Left lung (tissue), 10 donors: ENCODE measurements around the gene STK33. TPM values are rescaled to one million over a fixed set of nuclear protein-coding genes. Genes with fewer than 3 reads are reported as not detected.
A peak's percentile ranks its signal among the peaks of the same experiment; 100 is the strongest.

ENCODE experiments used
- ATAC-seq: fragments of 200-7000 bp; cut with Tn5 transposase; one replicate; pipeline ENCODE4 v1.9.1; 2020; ENCODE audit warnings: moderate library complexity
- DNase-seq, 4 donors: peaks; one replicate each; pipeline ENCODE4 v3.0.0-alpha.2; 2013 to 2020
- H3K27ac ChIP-seq, 2 donors: fragments of 200-600 bp; sonication (generic) in 1 of 2; one replicate each; pipeline versions ENCODE4 v1.5.0 to v1.8.0; 2020 to 2021
- H3K27me3 ChIP-seq, 2 donors: fragments of 200-600 bp; sonication (generic) in 1 of 2; one replicate each; pipeline versions ENCODE4 v1.5.0 to v1.8.0; 2020 to 2021
- H3K36me3 ChIP-seq, 2 donors: fragments of 200-600 bp; sonication (generic) in 1 of 2; one replicate each; pipeline versions ENCODE4 v1.5.0 to v1.8.0; 2020 to 2021
- H3K4me1 ChIP-seq, 2 donors: fragments of 200-600 bp; one replicate each; pipeline ENCODE4 v1.8.0; 2021
- H3K4me3 ChIP-seq, 2 donors: fragments of 200-600 bp; sonication (generic) in 1 of 2; one replicate each; pipeline versions ENCODE4 v1.5.0 to v1.8.0; 2020 to 2021; ENCODE audit warnings: mild to moderate bottlenecking in 1 of 2
- H3K9me3 ChIP-seq, 2 donors: fragments of 200-600 bp; sonication (generic) in 1 of 2; one replicate each; pipeline versions ENCODE4 v1.5.0 to v1.8.0; 2020 to 2021
- CTCF ChIP-seq, 2 donors: fragments of 200-600 bp; sonication (generic) in 1 of 2; IDR thresholded peaks; one replicate each; pipeline versions ENCODE4 v1.5.0 to v1.8.0; 2021; ENCODE audit warnings: antibody characterized with exemption in 2 of 2
- intact Hi-C, 2 donors: fragments of 100-400 bp; cut with DNase I; formaldehyde crosslinking; loops; one replicate each; pipeline versions ENCODE4 v1.11.2 to v1.14.2; 2022
- polyA plus RNA-seq, 6 donors: library from polyadenylated mRNA; unstranded; fragments of 120-200 nt; gene quantifications; one replicate each; pipeline ENCODE4 v1.2.1, GENCODE V29; 2013; ENCODE audit not compliant: insufficient read length in 6 of 6
- total RNA-seq, 2 donors: library from RNA; stranded (reverse); fragmentation: NEBNext Ultra II Directional; extraction: Animal tissue kit (Norgen Biotek cat#: 25700); gene quantifications; one replicate each; pipeline ENCODE4 v1.2.1, GENCODE V29; 2021
- donor health status: DM: no; HTN: yes; CAD: no.
- donor health status: DM: no; HTN: no; CAD: no.

Gene STK33
- total and polyA plus RNA-seq, 8 donors: 16.6 to 31.0 (median 24.0) TPM

- Histone ChIP-seq H3K27ac (no peak overlapping the region), H3K36me3 (no peaks in the 10 kb centered on the region), H3K9me3 (no peaks in the 10 kb centered on the region), H3K4me1 (no peaks in the 10 kb centered on the region), H3K4me3 (no peak overlapping the region), H3K27me3 (no peaks in the 10 kb centered on the region)
- no peak for TF ChIP-seq CTCF (IDR thresholded peaks at IDR 0.05)
- ATAC-seq (peak; percentile 16), DNase-seq (no peak)
- intact Hi-C loops: no loop called here
Measured at GRCh38 chr11:8584511-8584910, 9.5 kb downstream of the STK33 start.

- intact Hi-C loops: no loop called here
- DNase-seq (no peak), ATAC-seq (peak; percentile 41)
- no peak for TF ChIP-seq CTCF (IDR thresholded peaks at IDR 0.05)
- no peaks in the 10 kb centered on the region for H3K4me1 ChIP-seq
- no peak overlapping the region for H3K27ac ChIP-seq
- no peaks in the 10 kb centered on the region for H3K9me3 ChIP-seq
- no peaks in the 10 kb centered on the region for H3K36me3 ChIP-seq
- no peak overlapping the region for H3K4me3 ChIP-seq
- H3K27me3 ChIP-seq: no peaks in the 10 kb centered on the region
Measured at GRCh38 chr11:8584082-8584481, 9.9 kb downstream of the STK33 start.

GRCh38 chr11:8581300-8581699 lies 12.7 kb downstream of the STK33 start:
- Histone ChIP-seq H3K36me3 (no peaks in the 10 kb centered on the region), H3K4me1 (no peaks in the 10 kb centered on the region), H3K4me3 (no peak overlapping the region), H3K9me3 (peaks cover 0 to 9% of the 10 kb centered on the region in 2 donors), H3K27ac (no peak overlapping the region), H3K27me3 (no peaks in the 10 kb centered on the region)
- TF ChIP-seq CTCF (IDR thresholded peaks at IDR 0.05): no peak
- intact Hi-C loops: no loop called here
- ATAC-seq (no peak), DNase-seq (no peak)

GRCh38 chr11:8577791-8578581 lies 16.0 kb downstream of the STK33 start:
- no peaks in the 10 kb centered on the region for H3K4me1 ChIP-seq
- ATAC-seq: no peak
- H3K4me3 ChIP-seq: no peak overlapping the region
- intact Hi-C loops: no loop called here
- H3K36me3 ChIP-seq: no peaks in the 10 kb centered on the region
- DNase-seq: no peak
- H3K9me3 ChIP-seq: peaks cover 0 to 9% of the 10 kb centered on the region in 2 donors
- no peak for TF ChIP-seq CTCF (IDR thresholded peaks at IDR 0.05)
- no peaks in the 10 kb centered on the region for H3K27me3 ChIP-seq
- H3K27ac ChIP-seq: no peak overlapping the region

GRCh38 chr11:8574798-8575197 lies 19.2 kb downstream of the STK33 start:
- Histone ChIP-seq H3K9me3 (peaks cover 0 to 9% of the 10 kb centered on the region in 2 donors), H3K27ac (no peak overlapping the region), H3K4me3 (no peak overlapping the region), H3K4me1 (no peaks in the 10 kb centered on the region), H3K27me3 (no peaks in the 10 kb centered on the region), H3K36me3 (no peaks in the 10 kb centered on the region)
- intact Hi-C loops: no loop called here
- DNase-seq: no peak
- TF ChIP-seq CTCF (IDR thresholded peaks at IDR 0.05): no peak
- no peak for ATAC-seq
